A673 (cell line): ENCODE data around the gene CIAO3. TPM values are rescaled to one million over a fixed set of nuclear protein-coding genes. Genes with fewer than 3 reads are reported as not detected.

Experiments
- BruUV-seq: library from RNA; stranded (reverse); fragments of 400-500 nt; replicated peaks from 2 replicates; lab custom pipeline; 2021; lab: Mats Ljungman, UMichigan
- CTCF ChIA-PET: fragments of 300-600 bp; sonication (Branson Sonifier 250); formaldehyde crosslinking; loops from one replicate; lab custom pipeline; 2022; ENCODE audit warnings: antibody characterized with exemption; lab: Charles Lee
- POLR2A ChIA-PET: fragments of 300-600 bp; sonication (Branson Sonifier 250); formaldehyde crosslinking; loops from one replicate; lab custom pipeline; 2022; ENCODE audit warnings: antibody characterized with exemption; ENCODE audit not compliant: low non-redundant PET; lab: Charles Lee
- DNase-seq: peaks from one replicate; pipeline ENCODE4 v3.0.0-alpha.2; 2015; ENCODE audit warnings: low spot score
- H3K27ac ChIP-seq: fragments of 200-600 bp; sonication (generic); 2 replicates; pipeline ENCODE4 v1.5.1; 2016; ENCODE audit warnings: mixed run types, low read depth, mild to moderate bottlenecking, mixed read lengths, antibody characterized with exemption, low read length; ENCODE audit not compliant: poor library complexity, severe bottlenecking
- H3K27me3 ChIP-seq: fragments of 200-600 bp; sonication (generic); replicated peaks from 2 replicates; pipeline ENCODE4 v1.6.1; 2017; ENCODE audit warnings: mixed run types, low read depth, mild to moderate bottlenecking, mixed read lengths, antibody characterized with exemption, low read length; ENCODE audit not compliant: insufficient read depth, poor library complexity
- H3K36me3 ChIP-seq: fragments of 200-600 bp; sonication (generic); 2 replicates; pipeline ENCODE4 v1.6.1; 2016; ENCODE audit warnings: mixed run types, mild to moderate bottlenecking, mixed read lengths, antibody characterized with exemption, low read length; ENCODE audit not compliant: insufficient read depth, poor library complexity, severe bottlenecking
- H3K4me1 ChIP-seq: fragments of 200-600 bp; sonication (generic); 2 replicates; pipeline ENCODE4 v1.6.1; 2017; ENCODE audit warnings: mixed run types, mild to moderate bottlenecking, mixed read lengths, antibody characterized with exemption, low read length; ENCODE audit not compliant: insufficient read depth, poor library complexity, severe bottlenecking
- H3K4me3 ChIP-seq: fragments of 200-600 bp; sonication (generic); 2 replicates; pipeline ENCODE4 v1.5.1; 2016; ENCODE audit warnings: low read depth, mixed run types, mild to moderate bottlenecking, mixed read lengths, low read length; ENCODE audit not compliant: poor library complexity, severe bottlenecking
- H3K9me3 ChIP-seq: fragments of 200-600 bp; sonication (generic); 2 replicates; pipeline ENCODE4 v1.6.1; 2016; ENCODE audit warnings: mixed run types, low read depth, mild to moderate bottlenecking, mixed read lengths, antibody characterized with exemption, low read length; ENCODE audit not compliant: poor library complexity, severe bottlenecking
- CTCF ChIP-seq: fragments of 300-800, 200-600 bp; sonication (generic); conservative IDR thresholded peaks from 2 replicates; pipeline ENCODE4 v1.5.1; 2017; ENCODE audit warnings: low read depth, mild to moderate bottlenecking, antibody characterized with exemption, low read length, moderate library complexity, mixed read lengths
- EZH2 ChIP-seq: fragments of 200-600 bp; sonication (generic); IDR thresholded peaks from 2 replicates; pipeline ENCODE4 v1.6.1; 2017; ENCODE audit warnings: borderline replicate concordance, low read depth, mild to moderate bottlenecking, mixed read lengths, antibody characterized with exemption, low read length; ENCODE audit not compliant: poor library complexity, severe bottlenecking
- intact Hi-C: fragments of 100-400 bp; cut with micrococcal nuclease; formaldehyde crosslinking; loops from one replicate; pipeline ENCODE4 v1.10.0; 2022; ENCODE audit not compliant: unreplicated experiment
- total RNA-seq: library from RNA; stranded (reverse); gene quantifications from 2 replicates; pipeline ENCODE4 v1.2.3, GENCODE V29; 2021

Gene CIAO3
- total RNA-seq, 1 experiment from 2014 or later: 48.4 TPM

GRCh38 chr16:775236-775796, 34.5 kb upstream of the CIAO3 start:
- Histone ChIP-seq H3K4me1 (no peaks in the 10 kb centered on the region), H3K9me3 (no peaks in the 10 kb centered on the region), H3K4me3 (no peak overlapping the region), H3K36me3 (no peaks in the 10 kb centered on the region), H3K27ac (no peak overlapping the region), H3K27me3 (no peaks in the 10 kb centered on the region)
- no peak for DNase-seq
- no TSS peak for BruUV-seq
- intact Hi-C loops: no loop called here
- TF ChIP-seq EZH2 (no peak), CTCF (no peak)
- POLR2A ChIA-PET: no interaction called here
- CTCF ChIA-PET: no interaction called here

- Histone ChIP-seq H3K27ac (no peak overlapping the region), H3K9me3 (no peaks in the 10 kb centered on the region), H3K4me1 (no peaks in the 10 kb centered on the region), H3K4me3 (no peak overlapping the region), H3K27me3 (no peaks in the 10 kb centered on the region), H3K36me3 (no peaks in the 10 kb centered on the region)
- no TSS peak for BruUV-seq
- DNase-seq: no peak
- TF ChIP-seq CTCF: no peak
- TF ChIP-seq EZH2: no peak
- POLR2A ChIA-PET: no interaction called here
- intact Hi-C loops: no loop called here
- CTCF ChIA-PET: no interaction called here
Measured at GRCh38 chr16:774086-775001, 33.5 kb upstream of the CIAO3 start.

GRCh38 chr16:772959-773358, 32.2 kb upstream of the CIAO3 start:
- CTCF ChIA-PET: no interaction called here
- intact Hi-C loops: no loop called here
- H3K4me3 ChIP-seq: no peak overlapping the region
- no TSS peak for BruUV-seq
- H3K9me3 ChIP-seq: no peaks in the 10 kb centered on the region
- DNase-seq: no peak
- TF ChIP-seq CTCF (no peak), EZH2 (no peak)
- H3K27ac ChIP-seq: no peak overlapping the region
- H3K27me3 ChIP-seq: no peaks in the 10 kb centered on the region
- no peaks in the 10 kb centered on the region for H3K36me3 ChIP-seq
- POLR2A ChIA-PET: no interaction called here
- H3K4me1 ChIP-seq: no peaks in the 10 kb centered on the region
